ENCODE results near the gene MOGAT3.

The MOGAT3 gene

DNA sequence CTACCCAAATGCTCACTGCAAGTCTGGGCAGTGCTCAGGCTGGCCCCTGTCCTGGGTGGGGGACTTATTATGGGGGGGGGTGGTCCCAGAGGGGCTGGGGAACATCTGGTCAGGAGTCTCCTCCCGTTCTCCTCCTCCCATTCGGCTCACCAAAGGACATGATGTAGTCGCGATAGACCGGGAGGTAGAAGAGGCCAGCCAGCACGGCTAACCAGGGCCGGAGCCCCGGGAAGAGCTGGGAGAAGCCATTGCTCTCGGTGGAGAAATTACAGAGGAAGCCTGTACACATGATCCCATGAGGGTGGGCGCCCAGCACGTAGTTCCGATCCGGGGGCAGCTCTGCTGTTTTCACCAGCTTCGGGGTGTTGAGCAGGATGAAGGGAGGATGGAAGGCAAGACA lies 2.4 kb downstream of the MOGAT3 start:
- no peak overlapping the region for H3K4me3 ChIP-seq (ENCODE audit: control insufficient read depth, low read depth, low read length)
- TF ChIP-seq CTCF (IDR thresholded peaks at IDR 0.05; ENCODE audit: control insufficient read depth, insufficient read depth, low read depth, low read length, missing control alignments) = no peak

GRCh38 chr7:101197991-101198390 lies 2.8 kb downstream of the MOGAT3 start:
- no peak for DNase-seq (ENCODE audit: low read depth)
- H3K4me3 ChIP-seq (ENCODE audit: control insufficient read depth, low read depth, low read length) = no peak overlapping the region
- no peak for TF ChIP-seq CTCF (IDR thresholded peaks at IDR 0.05; ENCODE audit: control insufficient read depth, insufficient read depth, low read depth, low read length, missing control alignments)

More for the DNA sequence above, 2.4 kb downstream of the MOGAT3 start:
- DNase-seq (ENCODE audit: low read depth) = no peak

GRCh38 chr7:101195884-101196283 lies 5.0 kb downstream of the MOGAT3 start:
- no peak for TF ChIP-seq CTCF (IDR thresholded peaks at IDR 0.05; ENCODE audit: control insufficient read depth, insufficient read depth, low read depth, low read length, missing control alignments)
- no peak for DNase-seq (ENCODE audit: low read depth)

DNA sequence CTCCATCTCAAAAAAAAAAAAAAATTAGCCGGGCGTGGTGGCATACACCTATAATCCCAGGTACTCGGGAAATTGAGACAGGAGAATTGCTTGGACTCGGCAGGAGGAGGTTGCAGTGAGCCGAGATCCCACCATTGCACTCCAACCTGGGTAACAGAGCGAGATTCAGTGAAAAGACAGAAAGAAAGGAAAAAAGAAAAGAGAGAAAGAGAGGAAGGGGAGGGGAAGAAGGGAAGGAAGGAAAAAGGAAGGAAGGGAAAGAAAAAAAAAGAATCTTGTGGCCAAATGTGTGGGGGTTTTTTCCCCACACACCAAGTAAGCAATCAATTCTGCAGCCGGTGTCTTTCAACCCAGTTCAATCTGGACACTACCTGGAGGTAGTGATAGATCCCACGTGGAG lies 11.7 kb downstream of the MOGAT3 start:
- TF ChIP-seq CTCF (IDR thresholded peaks at IDR 0.05; ENCODE audit: control insufficient read depth, insufficient read depth, low read depth, low read length, missing control alignments) = no peak
- no peak for DNase-seq (ENCODE audit: low read depth)
- H3K4me3 ChIP-seq (ENCODE audit: control insufficient read depth, low read depth, low read length) = no peak overlapping the region

More at GRCh38 chr7:101195884-101196283, 5.0 kb downstream of the MOGAT3 start:
- no peak overlapping the region for H3K4me3 ChIP-seq (ENCODE audit: control insufficient read depth, low read depth, low read length)

- no peak for DNase-seq (ENCODE audit: low read depth)
- no peak overlapping the region for H3K4me3 ChIP-seq (ENCODE audit: control insufficient read depth, low read depth, low read length)
- TF ChIP-seq CTCF (IDR thresholded peaks at IDR 0.05; ENCODE audit: control insufficient read depth, insufficient read depth, low read depth, low read length, missing control alignments) = no peak
Measured at GRCh38 chr7:101186844-101187428, 13.9 kb downstream of the MOGAT3 start.

DNA sequence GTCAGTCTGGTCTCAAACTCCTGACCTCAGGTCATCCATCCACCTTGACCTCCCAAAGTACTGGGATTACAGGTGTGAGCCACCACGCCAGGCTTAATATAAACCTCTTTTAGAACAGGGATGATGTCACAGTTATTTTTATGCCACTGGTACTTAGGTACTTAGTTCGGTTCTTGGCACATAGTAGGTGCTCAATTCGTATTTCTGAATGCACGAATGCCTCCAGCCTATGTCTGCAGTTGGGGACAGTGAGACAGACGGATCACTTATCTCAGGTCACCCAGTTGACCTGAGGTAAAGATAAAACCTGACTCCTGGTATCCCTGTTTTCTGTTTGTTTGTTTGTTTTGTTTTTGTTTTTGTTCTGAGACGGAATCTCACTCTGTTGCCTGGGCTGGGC lies 14.6 kb downstream of the MOGAT3 start:
- no peak for TF ChIP-seq CTCF (IDR thresholded peaks at IDR 0.05; ENCODE audit: control insufficient read depth, insufficient read depth, low read depth, low read length, missing control alignments)
- no peak for DNase-seq (ENCODE audit: low read depth)

More for the DNA sequence above, 14.6 kb downstream of the MOGAT3 start:
- H3K4me3 ChIP-seq (ENCODE audit: control insufficient read depth, low read depth, low read length) = no peak overlapping the region
